Panc1 (cell line): ENCODE results near the gene CSPG5. TPM values are rescaled to one million over a fixed set of nuclear protein-coding genes. Genes with fewer than 3 reads are reported as not detected.

ENCODE experiments used
- ATAC-seq: fragments of 200-7000 bp; cut with Tn5 transposase; 2 replicates; pipeline ENCODE4 v1.9.1; 2020; ENCODE audit warnings: mild to moderate bottlenecking, moderate library complexity
- BruUV-seq: library from RNA; stranded (reverse); fragments of 400-500 nt; replicated peaks from 2 replicates; lab custom pipeline; 2021; lab: Mats Ljungman, UMichigan
- CTCF ChIA-PET: fragments of 300-600 bp; sonication (Branson Sonifier 250); formaldehyde crosslinking; loops from one replicate; lab custom pipeline; 2022; ENCODE audit warnings: antibody characterized with exemption; lab: Charles Lee
- POLR2A ChIA-PET: fragments of 300-600 bp; sonication (Branson Sonifier 250); formaldehyde crosslinking; loops from one replicate; lab custom pipeline; 2022; ENCODE audit warnings: antibody characterized with exemption; lab: Charles Lee
- DNase-seq: peaks from one replicate; pipeline ENCODE4 v3.0.0-alpha.2; 2010; ENCODE audit warnings: low read depth, low spot score
- H3K27ac ChIP-seq: 2 replicates; pipeline ENCODE4 v1.5.1; 2011; ENCODE audit warnings: mild to moderate bottlenecking, low read length, inconsistent platforms
- H3K27me3 ChIP-seq: fragments of 200-500 bp; sonication (Bioruptor generic); 2 replicates; pipeline ENCODE4 v1.6.0; 2014; ENCODE audit warnings: low read length, inconsistent platforms; ENCODE audit not compliant: control insufficient read depth, insufficient read depth
- H3K36me3 ChIP-seq: fragments of 200-500 bp; sonication (Bioruptor generic); 2 replicates; pipeline ENCODE4 v1.5.1; 2014; ENCODE audit warnings: inconsistent platforms, mild to moderate bottlenecking, low read length, moderate library complexity; ENCODE audit not compliant: control insufficient read depth, insufficient read depth
- H3K4me1 ChIP-seq: 2 replicates; pipeline ENCODE4 v1.5.1; 2011; ENCODE audit warnings: inconsistent platforms, mild to moderate bottlenecking, low read length, moderate library complexity; ENCODE audit not compliant: control insufficient read depth, insufficient read depth
- H3K4me3 ChIP-seq, 2 experiments: 2 replicates each; pipeline ENCODE4 v1.5.1; 2011 to 2012; ENCODE audit warnings: low read depth in 2 of 2, low read length in 2 of 2, mild to moderate bottlenecking in 2 of 2, inconsistent platforms in 1 of 2, moderate library complexity in 1 of 2
- H3K9me3 ChIP-seq: fragments of 200-500 bp; sonication (Bioruptor generic); 2 replicates; pipeline ENCODE4 v1.5.1; 2014; ENCODE audit warnings: low read depth, mild to moderate bottlenecking, inconsistent platforms, low read length, moderate library complexity; ENCODE audit not compliant: control insufficient read depth, insufficient read depth
- CTCF ChIP-seq: fragments of 450-650 bp; IDR thresholded peaks from 2 replicates; pipeline ENCODE4 v1.5.1; 2017; ENCODE audit warnings: mild to moderate bottlenecking
- POLR2AphosphoS5 ChIP-seq: IDR thresholded peaks from 2 replicates; pipeline ENCODE4 v1.6.1; 2012; ENCODE audit warnings: mild to moderate bottlenecking, low read depth, low read length, moderate library complexity
- REST ChIP-seq, 2 experiments: IDR thresholded peaks; 2 replicates each; pipeline ENCODE4 v1.6.1; 2011 to 2012; ENCODE audit warnings: low read depth in 2 of 2, control low read depth in 1 of 2, low read length in 1 of 2, mild to moderate bottlenecking in 1 of 2, moderate library complexity in 1 of 2; ENCODE audit not compliant: insufficient read depth in 1 of 2
- SIN3A ChIP-seq: IDR thresholded peaks from 2 replicates; pipeline ENCODE4 v1.6.1; 2012; ENCODE audit warnings: low read depth, mild to moderate bottlenecking, low read length, moderate library complexity, borderline replicate concordance; ENCODE audit not compliant: insufficient read depth
- TCF7L2 ChIP-seq: IDR thresholded peaks from 2 replicates; pipeline ENCODE4 v1.6.1; 2011; ENCODE audit warnings: mild to moderate bottlenecking, low read depth, low read length, inconsistent platforms
- in situ Hi-C: cut with HindIII; loops from 2 replicates; pipeline ENCODE4 v1.10.0; 2016; ENCODE audit warnings: low sequenced_read_pairs, low pct_unique_long_range_greater_than_20kb
- intact Hi-C: fragments of 100-400 bp; cut with micrococcal nuclease; formaldehyde crosslinking; loops from one replicate; pipeline ENCODE4 v1.10.0; 2022; ENCODE audit not compliant: unreplicated experiment
- total RNA-seq: library from RNA; stranded (reverse); gene quantifications from one replicate; pipeline ENCODE4 v1.2.1, GENCODE V29; 2021; ENCODE audit not compliant: unreplicated experiment

The CSPG5 gene
- total RNA-seq, 1 experiment from 2014 or later, result 3.2 TPM

GRCh38 chr3:47515100-47515499 lies 63.6 kb downstream of the CSPG5 start:
- ATAC-seq (no peak), DNase-seq (no peak)
- in situ Hi-C loops, result no loop called here
- Histone ChIP-seq H3K27ac (no peak overlapping the region), H3K27me3 (no peaks in the 10 kb centered on the region), H3K4me3 (no peak overlapping the region), H3K36me3 (no peaks in the 10 kb centered on the region; the same call in 1 of the 2 replicates), H3K4me1 (peaks cover 7% of the 10 kb centered on the region), H3K9me3 (no peaks in the 10 kb centered on the region)
- ChIA-PET POLR2A (no interaction called here), CTCF (no interaction called here)
- no peak for TF ChIP-seq SIN3A
- TF ChIP-seq REST (IDR thresholded peaks at IDR 0.05; ENCODE audit: insufficient read depth in 1 of 2, low read depth in 2 of 2, low read length in 1 of 2), result no peak
- no peak for TF ChIP-seq POLR2AphosphoS5
- no peak for TF ChIP-seq CTCF
- no peak for TF ChIP-seq TCF7L2
- BruUV-seq, result no TSS peak
- intact Hi-C loops, result no loop called here

- TF ChIP-seq REST (IDR thresholded peaks at IDR 0.05; ENCODE audit: insufficient read depth in 1 of 2, low read depth in 2 of 2, low read length in 1 of 2) (peak in 1 of 2 experiments; percentile 58; a peak in 1 of 4 replicates), TCF7L2 (no peak), POLR2AphosphoS5 (peak; percentile 60)
- CTCF ChIA-PET, result no interaction called here
Observed at GRCh38 chr3:47513125-47513929, 65.3 kb downstream of the CSPG5 start, which contains the start of gene ELP6. TSS of gene ELP6 (minus strand) at chr3:47513712. CDS start at chr3:47513590, 122 bp downstream.

More at GRCh38 chr3:47513125-47513929, 65.3 kb downstream of the CSPG5 start, which contains the start of gene ELP6:
- no peaks in the 10 kb centered on the region for H3K27me3 ChIP-seq
- no peaks in the 10 kb centered on the region for H3K9me3 ChIP-seq
- intact Hi-C loops (no loop called here), in situ Hi-C loops (no loop called here)
- peak; percentile 84 for DNase-seq
- peak within 1 kb of the TSS; percentile 65 to 79 for H3K4me3 ChIP-seq
- ATAC-seq, result peak; percentile 99
- H3K27ac ChIP-seq, result peak within 1 kb of the TSS; percentile 93
- no TSS peak for BruUV-seq
- H3K36me3 ChIP-seq, result no peaks in the 10 kb centered on the region; the same call in 1 of the 2 replicates
- H3K4me1 ChIP-seq, result peaks cover 7% of the 10 kb centered on the region
- POLR2A ChIA-PET, result interaction anchor here (0.6 kb wide), 1 partner anchor 185 kb away, joined by 6 read pairs; no protein-coding TSS in a partner anchor
